Measurements from ENCODE around the gene ALCAM. TPM values are rescaled to one million over a fixed set of nuclear protein-coding genes. Genes with fewer than 3 reads are reported as not detected.

ALCAM gene
- total and polyA plus RNA-seq, 2 donors (not counting 3 experiments of a cell fraction or from before 2014, with no cell fraction given) = 46.3 to 118 TPM

DNA sequence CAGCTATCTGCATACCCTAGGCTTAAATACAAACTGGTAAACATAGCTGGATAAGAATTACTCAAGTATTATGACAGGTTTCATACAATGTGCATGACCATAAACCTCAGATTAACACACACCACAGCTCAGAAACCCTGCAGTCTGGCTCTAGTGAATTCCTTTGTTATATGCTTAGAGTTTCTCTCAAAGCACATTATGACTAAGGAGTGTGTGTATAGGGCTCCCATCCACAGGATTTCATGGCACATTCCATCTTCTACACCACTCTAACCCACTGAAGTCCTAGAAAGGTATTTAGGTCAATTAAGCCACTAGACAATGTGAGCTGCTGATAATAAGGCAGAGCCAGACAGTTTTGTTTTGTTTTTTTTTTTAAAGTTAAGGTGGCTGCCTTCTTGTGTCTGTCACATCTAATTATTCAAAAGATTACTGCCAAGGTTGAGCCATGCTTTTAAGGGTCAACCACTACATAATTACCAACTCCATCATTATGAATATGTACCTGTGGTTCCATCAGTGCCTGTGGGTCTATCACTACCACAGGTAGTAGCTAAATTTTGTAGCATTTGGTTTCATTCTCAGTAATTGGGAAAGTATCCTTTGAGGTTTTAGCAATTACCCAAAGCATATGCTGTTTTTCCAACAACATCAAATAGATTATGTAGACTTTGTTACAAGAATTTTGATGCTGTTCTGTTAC lies 107.0 kb downstream of the ALCAM start:
- no peak for DNase-seq (ENCODE audit: low read depth, low spot score)
- Histone ChIP-seq H3K36me3 (ENCODE audit: control insufficient read depth in 2 of 2, extremely low read depth in 1 of 2, insufficient read depth in 2 of 2, low read length in 2 of 2) (no peaks in the 10 kb centered on the region), H3K9me1 (replicated peaks; ENCODE audit: control insufficient read depth, extremely low read depth, insufficient read depth, low read length) (no peaks in the 10 kb centered on the region), H3K9me3 (replicated peaks; ENCODE audit: control insufficient read depth, insufficient read depth, low read length) (no peaks in the 10 kb centered on the region), H3K79me2 (ENCODE audit: control insufficient read depth, insufficient read depth, low read length) (peaks cover 17% of the 10 kb centered on the region), H3K27ac (ENCODE audit: insufficient read depth, low read depth, low read length) (no peak overlapping the region), H3K27me3 (ENCODE audit: control insufficient read depth in 2 of 2, insufficient read depth in 2 of 2, low read length in 2 of 2) (no peaks in the 10 kb centered on the region), H3K4me2 (ENCODE audit: insufficient read depth, low read length) (no peak overlapping the region), H2AFZ (ENCODE audit: low read depth, low read length) (no peak overlapping the region), H3K9ac (replicated peaks; ENCODE audit: extremely low read depth, insufficient read depth, low read length) (no peak overlapping the region), H3K4me1 (ENCODE audit: control insufficient read depth, extremely low read depth, insufficient read depth, low read length) (peaks cover 18% of the 10 kb centered on the region), H4K20me1 (replicated peaks; ENCODE audit: control insufficient read depth, extremely low read depth, insufficient read depth, low read length) (no peaks in the 10 kb centered on the region), H3K4me3 (replicated peaks in 1 of 3; ENCODE audit: insufficient read depth in 1 of 3, low read depth in 1 of 3, low read length in 3 of 3) (no peak overlapping the region)
- ChIA-PET CTCF (interaction anchor here (0.8 to 1.6 kb wide), 3 partner anchors 11 to 14 kb away, joined by 3 to 6 read pairs (median 5); no protein-coding TSS in a partner anchor), POLR2A (no interaction called here)
- no TSS peak for BruUV-seq (replicated peaks)
- intact Hi-C loops (cut with micrococcal nuclease) (no loop called here), dilution Hi-C loops (cut with MboI; ENCODE audit: extremely low pct_ligation_motif_present, low sequenced_read_pairs) (no loop called here)
- FAIRE-seq = no peak
- TF ChIP-seq POLR2AphosphoS5 (IDR thresholded peaks at IDR 0.05; ENCODE audit: insufficient read depth, low read depth, low read length) = no peak
- TF ChIP-seq, protein P1, sequence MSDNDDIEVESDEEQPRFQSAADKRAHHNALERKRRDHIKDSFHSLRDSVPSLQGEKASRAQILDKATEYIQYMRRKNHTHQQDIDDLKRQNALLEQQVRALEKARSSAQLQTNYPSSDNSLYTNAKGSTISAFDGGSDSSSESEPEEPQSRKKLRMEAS (IDR thresholded peaks at IDR 0.05; ENCODE audit: insufficient read depth, insufficient read length) = no peak
- no peak for TF ChIP-seq GATA2 (IDR thresholded peaks at IDR 0.05; ENCODE audit: insufficient read depth, insufficient read length, low read depth, low read length)
- no peak for TF ChIP-seq MYC (IDR thresholded peaks at IDR 0.05; ENCODE audit: low read depth, low read length)
- no peak for TF ChIP-seq FOS (IDR thresholded peaks at IDR 0.05; ENCODE audit: borderline replicate concordance, insufficient read depth, low read length)
- TF ChIP-seq JUN (IDR thresholded peaks at IDR 0.05; ENCODE audit: borderline replicate concordance, insufficient read depth, insufficient read length, low read depth) = no peak
- no peak for TF ChIP-seq POLR2A (IDR thresholded peaks at IDR 0.05; ENCODE audit: low read depth, low read length)
- TF ChIP-seq, protein P2, sequence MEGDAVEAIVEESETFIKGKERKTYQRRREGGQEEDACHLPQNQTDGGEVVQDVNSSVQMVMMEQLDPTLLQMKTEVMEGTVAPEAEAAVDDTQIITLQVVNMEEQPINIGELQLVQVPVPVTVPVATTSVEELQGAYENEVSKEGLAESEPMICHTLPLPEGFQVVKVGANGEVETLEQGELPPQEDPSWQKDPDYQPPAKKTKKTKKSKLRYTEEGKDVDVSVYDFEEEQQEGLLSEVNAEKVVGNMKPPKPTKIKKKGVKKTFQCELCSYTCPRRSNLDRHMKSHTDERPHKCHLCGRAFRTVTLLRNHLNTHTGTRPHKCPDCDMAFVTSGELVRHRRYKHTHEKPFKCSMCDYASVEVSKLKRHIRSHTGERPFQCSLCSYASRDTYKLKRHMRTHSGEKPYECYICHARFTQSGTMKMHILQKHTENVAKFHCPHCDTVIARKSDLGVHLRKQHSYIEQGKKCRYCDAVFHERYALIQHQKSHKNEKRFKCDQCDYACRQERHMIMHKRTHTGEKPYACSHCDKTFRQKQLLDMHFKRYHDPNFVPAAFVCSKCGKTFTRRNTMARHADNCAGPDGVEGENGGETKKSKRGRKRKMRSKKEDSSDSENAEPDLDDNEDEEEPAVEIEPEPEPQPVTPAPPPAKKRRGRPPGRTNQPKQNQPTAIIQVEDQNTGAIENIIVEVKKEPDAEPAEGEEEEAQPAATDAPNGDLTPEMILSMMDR (IDR thresholded peaks at IDR 0.05; ENCODE audit: extremely low read depth in 1 of 2, insufficient read depth in 1 of 2, low read depth in 1 of 2, low read length in 2 of 2) = no peak
